IMR-90 (cell line): ENCODE results near the gene TCP11. TPM values are rescaled to one million over a fixed set of nuclear protein-coding genes. Genes with fewer than 3 reads are reported as not detected.
A peak's percentile ranks its signal among the peaks of the same experiment; 100 is the strongest.

ENCODE experiments used
- ATAC-seq: fragments of 200-7000 bp; cut with Tn5 transposase; 2 replicates; pipeline ENCODE4 v1.9.1; 2020; ENCODE audit warnings: low read depth, mild to moderate bottlenecking, moderate library complexity
- BruUV-seq: library from RNA; stranded (reverse); fragments of 400-500 nt; replicated peaks from 2 replicates; lab custom pipeline; 2021; lab: Mats Ljungman, UMichigan
- CTCF ChIA-PET: fragments of 300-600 bp; formaldehyde crosslinking; extraction: SDS; loops from one replicate; lab custom pipeline; 2021; ENCODE audit warnings: antibody characterized with exemption; lab: Yijun Ruan, JAX
- POLR2A ChIA-PET: fragments of 300-600 bp; sonication (Branson Sonifier 250); formaldehyde crosslinking; loops from one replicate; lab custom pipeline; 2022; ENCODE audit warnings: antibody characterized with exemption; ENCODE audit not compliant: unreplicated experiment; lab: Charles Lee
- DNase-seq: peaks from one replicate; pipeline ENCODE4 v3.0.0; 2013
- H2AFZ ChIP-seq: replicated peaks from 2 replicates; pipeline ENCODE3; 2013; ENCODE audit warnings: low read length, mild to moderate bottlenecking; ENCODE audit not compliant: poor library complexity
- H2AK5ac ChIP-seq: 2 replicates; pipeline ENCODE4 v1.6.1; 2013; ENCODE audit warnings: low read depth, low read length, inconsistent platforms
- H2AK9ac ChIP-seq: replicated peaks from 2 replicates; pipeline ENCODE3; 2013; ENCODE audit warnings: mild to moderate bottlenecking, low read depth, low read length, moderate library complexity; ENCODE audit not compliant: poor library complexity
- H2BK120ac ChIP-seq: 2 replicates; pipeline ENCODE4 v1.6.1; 2013; ENCODE audit warnings: low read depth, low read length, inconsistent platforms
- H2BK15ac ChIP-seq: 3 replicates; pipeline ENCODE4 v1.6.1; 2013; ENCODE audit warnings: low read depth, low read length, inconsistent platforms
- H2BK20ac ChIP-seq: 2 replicates; pipeline ENCODE4 v1.6.1; 2013; ENCODE audit warnings: low read depth, mild to moderate bottlenecking, inconsistent platforms, low read length, moderate library complexity
- H2BK5ac ChIP-seq: 2 replicates; pipeline ENCODE4 v1.6.1; 2013; ENCODE audit warnings: mild to moderate bottlenecking, low read depth, low read length, inconsistent platforms; ENCODE audit not compliant: poor library complexity, severe bottlenecking
- H3K14ac ChIP-seq: replicated peaks from 2 replicates; pipeline ENCODE4 v1.6.1; 2013; ENCODE audit warnings: low read depth, low read length, inconsistent platforms
- H3K18ac ChIP-seq: 2 replicates; pipeline ENCODE4 v1.6.1; 2013; ENCODE audit warnings: low read depth, low read length, control low read depth
- H3K23ac ChIP-seq: 2 replicates; pipeline ENCODE4 v1.6.1; 2013; ENCODE audit warnings: low read depth, low read length, inconsistent platforms
- H3K27ac ChIP-seq: 2 replicates; pipeline ENCODE4 v1.5.1; 2013; ENCODE audit warnings: mild to moderate bottlenecking, control low read depth, low read length; ENCODE audit not compliant: insufficient read depth
- H3K27me3 ChIP-seq: 2 replicates; pipeline ENCODE4 v1.6.1; 2013; ENCODE audit warnings: low read length; ENCODE audit not compliant: control insufficient read depth, insufficient read depth
- H3K36me3 ChIP-seq: 2 replicates; pipeline ENCODE4 v1.6.1; 2013; ENCODE audit warnings: low read length, mixed read lengths; ENCODE audit not compliant: control insufficient read depth, insufficient read depth
- H3K4ac ChIP-seq: 2 replicates; pipeline ENCODE4 v1.6.1; 2013; ENCODE audit warnings: low read depth, low read length, inconsistent platforms
- H3K4me1 ChIP-seq: 2 replicates; pipeline ENCODE4 v1.6.1; 2013; ENCODE audit warnings: low read length, mixed read lengths; ENCODE audit not compliant: control insufficient read depth, insufficient read depth
- H3K4me2 ChIP-seq: 2 replicates; pipeline ENCODE4 v1.6.1; 2013; ENCODE audit warnings: low read depth, mild to moderate bottlenecking, control low read depth, low read length, moderate library complexity
- H3K4me3 ChIP-seq: 2 replicates; pipeline ENCODE4 v1.5.1; 2013; ENCODE audit warnings: low read depth, mild to moderate bottlenecking, control low read depth, low read length, moderate library complexity; ENCODE audit not compliant: insufficient read depth
- H3K56ac ChIP-seq: 2 replicates; pipeline ENCODE4 v1.6.1; 2013; ENCODE audit warnings: low read length, inconsistent platforms; ENCODE audit not compliant: insufficient read depth; ENCODE audit errors: extremely low read depth
- H3K79me1 ChIP-seq, 2 experiments: 2 replicates each; pipeline ENCODE4 v1.6.1; 2013; ENCODE audit warnings: low read length in 2 of 2, inconsistent platforms in 1 of 2, low read depth in 1 of 2
- H3K9ac ChIP-seq: 2 replicates; pipeline ENCODE4 v1.6.1; 2013; ENCODE audit warnings: low read depth, low read length, control low read depth
- H3K9me1 ChIP-seq: 2 replicates; pipeline ENCODE4 v1.6.1; 2013; ENCODE audit warnings: low read length, inconsistent platforms; ENCODE audit not compliant: insufficient read depth
- H3K9me3 ChIP-seq: 2 replicates; pipeline ENCODE4 v1.6.1; 2013; ENCODE audit warnings: low read length; ENCODE audit not compliant: control insufficient read depth, insufficient read depth
- H4K20me1 ChIP-seq: 2 replicates; pipeline ENCODE4 v1.6.1; 2013; ENCODE audit warnings: low read length, inconsistent platforms; ENCODE audit not compliant: insufficient read depth
- H4K5ac ChIP-seq: 2 replicates; pipeline ENCODE4 v1.6.1; 2013; ENCODE audit warnings: mild to moderate bottlenecking, low read depth, low read length, control low read depth
- H4K8ac ChIP-seq, 2 experiments: 2 replicates each; pipeline ENCODE4 v1.6.1; 2013; ENCODE audit warnings: low read depth in 2 of 2, low read length in 2 of 2, control low read depth in 1 of 2, inconsistent platforms in 1 of 2
- H4K91ac ChIP-seq: 2 replicates; pipeline ENCODE4 v1.6.1; 2013; ENCODE audit warnings: low read depth, low read length, inconsistent platforms; ENCODE audit not compliant: insufficient read depth
- BHLHE40 ChIP-seq: fragments of 150-350 bp; IDR thresholded peaks from 2 replicates; pipeline ENCODE4 v1.6.1; 2016; ENCODE audit warnings: mild to moderate bottlenecking, low read depth, low read length
- CEBPB ChIP-seq: IDR thresholded peaks from 2 replicates; pipeline ENCODE4 v1.6.1; 2012; ENCODE audit warnings: low read depth, low read length, improper control_type of control experiment
- CHD1 ChIP-seq: IDR thresholded peaks from 2 replicates; pipeline ENCODE4 v1.6.1; 2012; ENCODE audit warnings: low read depth, low read length, improper control_type of control experiment
- ELK1 ChIP-seq: fragments of 150-350 bp; IDR thresholded peaks from 2 replicates; pipeline ENCODE4 v1.6.1; 2016; ENCODE audit warnings: low read depth, mild to moderate bottlenecking, low read length, moderate library complexity, borderline replicate concordance
- FOS ChIP-seq: fragments of 150-350 bp; IDR thresholded peaks from 2 replicates; pipeline ENCODE4 v1.6.1; 2016; ENCODE audit warnings: low read depth, low read length
- MAFK ChIP-seq: IDR thresholded peaks from 2 replicates; pipeline ENCODE4 v1.6.1; 2012; ENCODE audit warnings: low read depth, low read length, improper control_type of control experiment
- MXI1 ChIP-seq: IDR thresholded peaks from 2 replicates; pipeline ENCODE4 v1.6.1; 2012; ENCODE audit warnings: low read depth, mild to moderate bottlenecking, low read length, moderate library complexity, borderline replicate concordance
- NFE2L2 ChIP-seq: fragments of 150-350 bp; IDR thresholded peaks from 2 replicates; pipeline ENCODE4 v1.6.1; 2016; ENCODE audit warnings: low read depth, mild to moderate bottlenecking, low read length
- POLR2A ChIP-seq: IDR thresholded peaks from 2 replicates; pipeline ENCODE4 v1.6.1; 2012; ENCODE audit warnings: mild to moderate bottlenecking, low read depth, low read length
- RCOR1 ChIP-seq: IDR thresholded peaks from 2 replicates; pipeline ENCODE4 v1.6.1; 2012; ENCODE audit warnings: mild to moderate bottlenecking, low read length, improper control_type of control experiment; ENCODE audit not compliant: insufficient replicate concordance
- SMC3 ChIP-seq: fragments of 150-350 bp; IDR thresholded peaks from 2 replicates; pipeline ENCODE4 v1.6.1; 2016; ENCODE audit warnings: low read depth, mild to moderate bottlenecking, antibody characterized with exemption, low read length, moderate library complexity
- USF2 ChIP-seq: fragments of 150-350 bp; IDR thresholded peaks from 2 replicates; pipeline ENCODE4 v1.6.1; 2017; ENCODE audit warnings: mild to moderate bottlenecking, antibody characterized with exemption, low read length, low read depth
- WGBS, 2 experiments: methylation state at CpG; one replicate each; pipeline versions ENCODE4 v1.1.5 to v1.1.7; 2013; ENCODE audit warnings: missing lambda C conversion rate in 2 of 2; ENCODE audit not compliant: insufficient read length in 1 of 2; ENCODE audit errors: extremely low coverage in 2 of 2; 5-methylcytosine and 5-hydroxymethylcytosine counted together
- dilution Hi-C: fragments of 300-500 bp; cut with HindIII; formaldehyde crosslinking; loops from one replicate; pipeline ENCODE4 v1.14.3; 2018; ENCODE audit warnings: low sequenced_read_pairs; ENCODE audit not compliant: unreplicated experiment
- in situ Hi-C: fragments of 300-500 bp; cut with MboI; formaldehyde crosslinking; loops from 3 replicates; pipeline ENCODE4 v1.14.3; 2019; ENCODE audit warnings: low sequenced_read_pairs, inconsistent platforms, mixed read lengths
- intact Hi-C: fragments of 100-400 bp; cut with micrococcal nuclease; formaldehyde crosslinking; loops from 2 replicates; pipeline ENCODE4 v1.10.0; 2022
- polyA plus RNA-seq, 3 experiments: library from polyadenylated mRNA; depleted of rRNA; stranded (reverse); fragments of >200 nt; gene quantifications; 2 replicates each; pipeline ENCODE4 v1.2.3, GENCODE V29; 2012; ENCODE audit warnings: low replicate concordance in 1 of 3
- total RNA-seq: library from RNA; depleted of rRNA; stranded (reverse); fragments of >200 nt; gene quantifications from 2 replicates; pipeline ENCODE4 v1.2.3, GENCODE V29; 2012

TCP11 gene
- total and polyA plus RNA-seq, 2 of the 4 experiments (the other 2 are of a cell fraction) = 0.34 to 0.36 TPM

- H2BK5ac ChIP-seq = no peak overlapping the region
- H3K9me3 ChIP-seq = no peaks in the 10 kb centered on the region
- no peaks in the 10 kb centered on the region for H3K79me1 ChIP-seq
- H3K4me3 ChIP-seq = no peak overlapping the region
- H2BK15ac ChIP-seq = no peak overlapping the region
- H4K8ac ChIP-seq = no peak overlapping the region
- no peaks in the 10 kb centered on the region for H4K20me1 ChIP-seq
- ChIA-PET POLR2A (no interaction called here), CTCF (no interaction called here)
- H3K14ac ChIP-seq = no peak overlapping the region; the same call in 1 of the 2 replicates
- no peak overlapping the region for H2AFZ ChIP-seq
- no peak overlapping the region for H3K23ac ChIP-seq
- TF ChIP-seq NFE2L2 (no peak), FOS (no peak), BHLHE40 (no peak), RCOR1 (no peak), MXI1 (no peak), MAFK (no peak), CHD1 (no peak), ELK1 (no peak), CEBPB (no peak), USF2 (no peak), SMC3 (no peak), POLR2A (no peak)
- H3K9me1 ChIP-seq = peaks cover 8% of the 10 kb centered on the region
- no peak overlapping the region for H3K56ac ChIP-seq
- in situ Hi-C loops (no loop called here), dilution Hi-C loops (no loop called here), intact Hi-C loops (no loop called here)
- no peak overlapping the region for H2BK20ac ChIP-seq
- H4K5ac ChIP-seq = no peak overlapping the region
- H3K27ac ChIP-seq = no peak overlapping the region
- H3K18ac ChIP-seq = no peak overlapping the region
- no peaks in the 10 kb centered on the region for H3K36me3 ChIP-seq
- H2BK120ac ChIP-seq = no peak overlapping the region
- peak overlapping the region; percentile 59; the same call in 1 of the 2 replicates for H2AK5ac ChIP-seq
- peaks cover 11% of the 10 kb centered on the region for H3K4me1 ChIP-seq
- no peak overlapping the region for H2AK9ac ChIP-seq
- H3K4ac ChIP-seq = no peak overlapping the region
- no peak overlapping the region for H3K4me2 ChIP-seq
- no peak overlapping the region for H4K91ac ChIP-seq
- WGBS, 2 experiments = 100% methylated on average over 2 of the region's 3 CpGs; no CpG with 5 or more reads in 1 of the 2 experiments
- ATAC-seq = no peak
- no TSS peak for BruUV-seq
- no peak overlapping the region for H3K9ac ChIP-seq
- DNase-seq = no peak
- H3K27me3 ChIP-seq = no peaks in the 10 kb centered on the region
These were observed 47.7 kb upstream of the TCP11 start for GRCh38 chr6:35188886-35189285.
